Epithelial cell of proximal tubule (primary cell): ENCODE measurements around the gene PRKCE. TPM values are rescaled to one million over a fixed set of nuclear protein-coding genes. Genes with fewer than 3 reads are reported as not detected.

ENCODE experiments used
- DNase-seq: peaks from one replicate; pipeline ENCODE4 v3.0.0-alpha.2; 2011; ENCODE audit warnings: low read depth
- H3K4me3 ChIP-seq: 2 replicates; pipeline ENCODE4 v1.5.1; 2011; ENCODE audit warnings: low read depth, mild to moderate bottlenecking, low read length
- total RNA-seq: library from RNA; depleted of rRNA; stranded (reverse); fragments of >200 nt; gene quantifications from 2 replicates; pipeline ENCODE4 v1.2.3, GENCODE V29; 2015
- TF ChIP-seq, protein P1 (sequence below): conservative IDR thresholded peaks from 2 replicates; pipeline ENCODE4 v1.5.1; 2012; ENCODE audit warnings: low read depth, mild to moderate bottlenecking, low read length

The PRKCE gene
- total RNA-seq, 1 donor from 2014 or later = 2.5 TPM

DNA sequence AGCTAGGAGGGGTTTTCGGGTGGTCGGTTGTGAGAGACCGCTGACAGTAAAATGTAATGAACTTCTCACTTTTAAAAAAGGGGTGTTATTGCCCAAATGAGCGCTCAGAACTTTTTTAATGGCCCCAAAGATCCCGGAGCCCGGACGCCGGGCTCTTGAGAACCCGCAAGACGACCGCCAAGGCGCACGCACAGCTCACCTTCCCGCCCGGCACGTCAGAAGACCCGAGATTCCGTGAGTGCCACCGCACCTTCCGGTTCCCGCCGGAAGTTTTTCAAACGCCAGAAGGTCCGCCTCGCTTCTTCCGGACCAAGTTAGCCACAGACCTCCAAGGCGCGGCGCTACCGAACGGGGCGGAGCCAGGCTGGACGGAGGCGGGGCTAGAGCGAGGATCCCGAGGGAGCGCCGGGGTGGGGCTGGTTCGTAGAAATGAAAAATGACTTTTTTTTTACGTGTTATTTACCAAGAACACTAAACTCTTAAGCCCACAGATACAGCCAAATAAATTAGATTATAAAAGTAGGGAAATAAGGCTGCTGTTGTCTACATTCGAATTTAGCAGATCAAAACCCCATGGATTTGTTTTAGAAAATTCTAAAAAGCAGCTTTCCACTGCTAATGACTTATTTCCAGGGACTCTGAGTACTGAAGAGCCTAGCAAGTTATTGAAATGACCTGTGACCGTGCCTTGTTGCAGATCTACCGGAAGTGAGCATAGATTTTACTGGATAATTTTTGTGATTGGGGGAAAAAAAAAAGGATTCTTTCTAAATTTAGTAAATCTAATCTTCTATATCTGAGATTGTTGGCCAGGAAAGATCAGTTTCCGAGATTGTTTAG, 40.2 kb upstream of the PRKCE start, which contains the start of gene SRBD1:
TSS of gene SRBD1 (minus strand) at position 248 of the 840 bp plus-strand sequence. CDS start 5,826 bp downstream, outside the sequence.
- peak; percentile 51 for DNase-seq
- H3K4me3 ChIP-seq = peak within 1 kb of the TSS; percentile 85
- TF ChIP-seq, protein P1, sequence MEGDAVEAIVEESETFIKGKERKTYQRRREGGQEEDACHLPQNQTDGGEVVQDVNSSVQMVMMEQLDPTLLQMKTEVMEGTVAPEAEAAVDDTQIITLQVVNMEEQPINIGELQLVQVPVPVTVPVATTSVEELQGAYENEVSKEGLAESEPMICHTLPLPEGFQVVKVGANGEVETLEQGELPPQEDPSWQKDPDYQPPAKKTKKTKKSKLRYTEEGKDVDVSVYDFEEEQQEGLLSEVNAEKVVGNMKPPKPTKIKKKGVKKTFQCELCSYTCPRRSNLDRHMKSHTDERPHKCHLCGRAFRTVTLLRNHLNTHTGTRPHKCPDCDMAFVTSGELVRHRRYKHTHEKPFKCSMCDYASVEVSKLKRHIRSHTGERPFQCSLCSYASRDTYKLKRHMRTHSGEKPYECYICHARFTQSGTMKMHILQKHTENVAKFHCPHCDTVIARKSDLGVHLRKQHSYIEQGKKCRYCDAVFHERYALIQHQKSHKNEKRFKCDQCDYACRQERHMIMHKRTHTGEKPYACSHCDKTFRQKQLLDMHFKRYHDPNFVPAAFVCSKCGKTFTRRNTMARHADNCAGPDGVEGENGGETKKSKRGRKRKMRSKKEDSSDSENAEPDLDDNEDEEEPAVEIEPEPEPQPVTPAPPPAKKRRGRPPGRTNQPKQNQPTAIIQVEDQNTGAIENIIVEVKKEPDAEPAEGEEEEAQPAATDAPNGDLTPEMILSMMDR = no peak

DNA sequence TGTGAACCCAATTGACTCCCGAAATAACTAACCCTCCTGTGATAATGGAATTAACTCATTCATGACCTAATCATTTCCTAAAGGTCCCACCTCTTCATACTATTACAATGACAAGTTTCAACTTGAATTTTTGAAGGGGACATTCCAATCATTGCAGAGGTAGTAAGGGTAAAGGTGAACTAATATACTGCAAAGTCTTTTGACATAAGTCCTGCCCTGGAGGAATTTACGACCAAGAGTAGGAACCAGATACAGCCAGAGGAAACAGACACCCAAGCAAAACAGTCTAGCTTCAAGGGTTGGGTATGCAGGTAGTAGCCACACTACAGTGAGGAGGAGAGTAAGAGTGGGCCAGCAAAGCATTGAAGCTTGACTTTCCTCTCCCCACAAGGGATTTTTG, 39.2 kb upstream of the PRKCE start:
- no peak overlapping the region for H3K4me3 ChIP-seq
- TF ChIP-seq, protein P1 = no peak
- DNase-seq = no peak

DNA sequence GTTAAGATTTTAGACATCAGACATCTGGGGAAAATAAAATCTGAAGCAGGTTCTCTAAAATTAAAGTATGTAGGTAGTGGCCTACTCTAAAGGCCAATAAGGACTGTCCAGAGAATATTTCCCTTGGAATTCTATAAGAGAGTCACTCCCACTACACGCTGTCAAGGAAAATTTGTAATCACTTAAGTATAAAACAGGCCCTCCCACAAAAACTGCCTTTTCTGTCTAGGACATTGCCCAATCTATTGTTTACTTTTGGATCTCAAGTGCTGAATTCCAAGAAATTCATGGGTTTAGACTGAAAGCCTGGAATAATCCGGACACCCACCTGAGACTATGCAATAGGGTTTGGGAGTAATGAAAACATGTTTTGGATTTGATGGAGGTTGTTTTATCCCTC, 38.7 kb upstream of the PRKCE start:
- no peak for DNase-seq
- TF ChIP-seq, protein P1 = no peak
- no peak overlapping the region for H3K4me3 ChIP-seq

DNA sequence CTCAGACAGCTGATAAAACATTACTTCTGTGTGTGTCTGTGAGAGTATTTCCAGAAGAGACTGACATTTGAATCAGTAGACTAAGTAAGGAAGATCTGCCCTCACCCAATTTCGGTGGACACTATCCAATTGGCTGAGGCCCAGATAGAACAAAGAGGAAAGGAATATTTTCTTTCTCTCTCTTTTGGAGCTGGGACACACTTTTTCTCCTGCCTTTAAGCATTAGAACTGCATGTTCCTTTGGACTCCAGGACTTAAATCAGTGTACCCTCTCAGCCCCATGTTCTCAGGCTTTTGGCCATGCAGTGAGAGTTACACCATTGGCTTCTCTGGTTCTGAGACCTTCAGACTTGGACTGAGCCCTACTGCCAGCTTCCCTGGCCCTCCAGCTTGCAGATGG, 37.1 kb upstream of the PRKCE start:
- TF ChIP-seq, protein P1 = no peak
- no peak overlapping the region for H3K4me3 ChIP-seq

DNA sequence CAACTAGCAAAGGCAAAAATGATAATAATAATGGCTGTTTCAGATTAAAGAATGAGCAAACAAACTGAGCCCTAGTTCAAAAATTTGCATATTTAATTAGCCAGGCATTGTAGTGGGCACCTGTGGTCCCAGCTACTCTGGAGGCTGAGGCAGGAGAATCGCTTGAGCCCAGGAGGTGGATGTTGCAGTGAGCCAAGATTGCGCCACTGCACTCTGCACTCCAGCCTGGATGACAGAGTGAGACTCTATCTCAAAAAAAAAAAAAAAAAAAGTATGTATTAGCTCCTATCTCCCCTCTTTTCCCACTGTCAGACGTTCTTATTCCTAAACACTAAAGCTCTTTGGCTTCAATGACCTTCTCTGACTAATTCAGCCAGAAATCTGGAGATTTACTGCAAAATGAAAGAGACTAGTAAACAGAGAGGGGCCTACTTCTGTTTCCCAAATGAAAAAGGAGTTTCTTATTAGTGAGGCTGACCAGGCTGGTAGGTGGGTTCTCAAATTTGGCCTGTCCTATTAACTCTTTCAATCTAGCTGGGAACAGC, 36.5 kb upstream of the PRKCE start:
- no peak overlapping the region for H3K4me3 ChIP-seq
- DNase-seq = no peak
- TF ChIP-seq, protein P1 = no peak

More for the DNA sequence above, 37.1 kb upstream of the PRKCE start:
- DNase-seq = no peak

DNA sequence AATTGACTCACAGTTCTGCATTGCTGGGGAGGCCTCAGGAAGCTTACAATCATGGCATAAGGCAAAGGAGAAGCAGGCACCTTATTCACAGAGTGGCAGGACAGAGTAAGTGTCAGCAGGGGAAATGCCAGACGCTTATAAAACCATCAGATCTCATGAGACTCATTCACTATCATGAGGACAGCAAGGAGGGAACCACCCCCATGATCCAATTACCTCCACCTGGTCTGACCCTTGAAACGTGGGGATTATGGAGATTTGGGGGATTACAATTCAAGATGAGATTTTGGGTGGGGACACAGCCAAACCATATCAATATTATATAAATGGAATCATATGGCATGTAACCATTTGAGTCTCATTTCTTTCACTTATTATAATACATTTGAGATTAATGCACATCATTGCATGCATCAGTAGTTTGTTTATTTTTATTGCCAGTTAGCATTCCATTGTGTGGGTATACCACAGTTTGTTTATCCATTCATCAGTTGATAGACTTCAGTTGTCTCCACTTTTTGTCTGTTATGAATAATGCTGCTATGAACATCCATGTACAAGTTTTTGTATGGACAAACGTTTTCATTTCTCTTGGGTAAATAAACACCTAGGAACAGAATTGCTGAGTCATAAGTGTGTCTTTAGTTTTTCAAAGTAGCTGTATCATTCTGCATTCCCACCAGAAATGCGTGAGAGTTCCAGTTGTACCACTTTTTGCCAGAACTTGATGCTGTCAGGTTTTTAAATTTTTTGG, 34.6 kb upstream of the PRKCE start:
- no peak overlapping the region for H3K4me3 ChIP-seq
- no peak for DNase-seq
- TF ChIP-seq, protein P1 = no peak
